ENCODE measurements around the gene ETV2.
"Not testable (repeated sequence)": the region's sequence is repeated elsewhere in the genome, so short reads cannot be mapped to it uniquely, and the experiment has no call there.

The ETV2 gene

DNA sequence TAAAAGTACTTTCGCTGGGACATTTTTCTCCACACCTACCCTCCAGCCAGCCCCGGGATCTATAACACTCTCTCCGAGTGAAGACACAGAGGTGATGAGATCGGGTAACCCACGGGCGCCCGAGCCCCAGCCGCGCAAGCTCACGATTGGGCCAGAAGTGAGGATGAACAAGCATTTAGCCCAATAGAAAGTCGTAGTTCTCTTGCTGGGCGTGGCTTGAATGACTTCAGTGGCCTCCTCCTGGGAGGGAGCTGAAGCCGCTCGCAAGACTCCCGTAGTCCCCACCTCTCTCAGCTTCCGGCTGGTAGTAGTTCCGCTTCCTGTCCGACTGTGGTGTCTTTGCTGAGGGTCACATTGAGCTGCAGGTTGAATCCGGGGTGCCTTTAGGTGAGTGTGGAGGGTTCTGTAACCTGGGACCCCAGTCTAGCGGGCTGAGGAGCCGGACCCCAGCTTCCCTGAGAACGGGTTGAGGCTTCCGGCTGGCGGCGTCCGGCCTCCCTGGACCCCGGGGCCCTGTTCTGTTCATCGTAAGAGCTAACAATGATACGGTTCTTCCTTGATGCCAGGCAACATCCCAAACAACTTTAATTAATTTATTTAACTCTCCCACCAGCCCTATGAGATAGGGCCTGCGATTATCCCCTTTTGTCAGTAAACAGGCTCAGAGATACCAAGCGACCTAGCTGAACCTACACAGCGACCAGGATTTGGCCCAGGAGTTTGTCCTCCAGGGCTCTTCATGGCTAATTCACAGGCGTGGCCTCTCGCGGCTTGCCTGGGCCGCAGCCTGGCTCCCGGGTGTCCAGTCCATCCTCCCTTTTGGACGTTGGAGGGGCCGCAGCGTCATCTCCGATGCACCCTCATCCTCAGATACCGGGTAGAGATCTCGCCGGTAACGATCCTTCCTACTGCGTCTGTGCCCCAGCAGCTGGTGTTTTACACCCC, 6.7 kb downstream of the ETV2 start, which contains the start of gene COX6B1:
Gene COX6B1, plus strand, starts transcription at position 307 of the 945 bp plus-strand sequence. CDS start 2,921 bp downstream, outside the sequence.
- peak; percentile 97 for DNase-seq (ENCODE audit: low read depth)
- TF ChIP-seq, protein P1, sequence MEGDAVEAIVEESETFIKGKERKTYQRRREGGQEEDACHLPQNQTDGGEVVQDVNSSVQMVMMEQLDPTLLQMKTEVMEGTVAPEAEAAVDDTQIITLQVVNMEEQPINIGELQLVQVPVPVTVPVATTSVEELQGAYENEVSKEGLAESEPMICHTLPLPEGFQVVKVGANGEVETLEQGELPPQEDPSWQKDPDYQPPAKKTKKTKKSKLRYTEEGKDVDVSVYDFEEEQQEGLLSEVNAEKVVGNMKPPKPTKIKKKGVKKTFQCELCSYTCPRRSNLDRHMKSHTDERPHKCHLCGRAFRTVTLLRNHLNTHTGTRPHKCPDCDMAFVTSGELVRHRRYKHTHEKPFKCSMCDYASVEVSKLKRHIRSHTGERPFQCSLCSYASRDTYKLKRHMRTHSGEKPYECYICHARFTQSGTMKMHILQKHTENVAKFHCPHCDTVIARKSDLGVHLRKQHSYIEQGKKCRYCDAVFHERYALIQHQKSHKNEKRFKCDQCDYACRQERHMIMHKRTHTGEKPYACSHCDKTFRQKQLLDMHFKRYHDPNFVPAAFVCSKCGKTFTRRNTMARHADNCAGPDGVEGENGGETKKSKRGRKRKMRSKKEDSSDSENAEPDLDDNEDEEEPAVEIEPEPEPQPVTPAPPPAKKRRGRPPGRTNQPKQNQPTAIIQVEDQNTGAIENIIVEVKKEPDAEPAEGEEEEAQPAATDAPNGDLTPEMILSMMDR (conservative IDR thresholded peaks at IDR 0.05; ENCODE audit: low read length), result no peak
- H3K4me3 ChIP-seq (ENCODE audit: low read length), result peak within 1 kb of the TSS; percentile 90

DNA sequence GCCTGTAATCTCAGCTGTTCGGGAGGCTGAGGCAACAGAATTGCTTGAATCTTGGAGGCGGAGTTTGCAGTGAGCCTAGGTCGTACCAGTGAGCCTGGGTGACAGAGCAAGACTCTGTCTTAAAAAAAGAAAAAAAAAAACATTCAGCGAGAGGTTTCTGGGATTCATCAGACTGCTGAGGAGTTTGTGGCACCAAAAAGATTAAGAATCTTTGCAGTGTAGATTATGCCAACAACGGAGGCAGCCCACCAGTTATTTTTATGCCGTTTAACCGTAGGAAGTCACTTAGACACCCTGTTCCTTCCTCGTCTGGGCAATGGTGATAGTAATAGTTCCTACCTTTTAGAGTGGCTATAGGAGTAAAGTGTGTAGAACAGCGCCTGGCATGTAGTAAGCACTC, 9.0 kb downstream of the ETV2 start:
- no peak for DNase-seq (ENCODE audit: low read depth)
- TF ChIP-seq, protein P1 (conservative IDR thresholded peaks at IDR 0.05; ENCODE audit: low read length), result no peak
- no peak overlapping the region for H3K4me3 ChIP-seq (ENCODE audit: low read length)

DNA sequence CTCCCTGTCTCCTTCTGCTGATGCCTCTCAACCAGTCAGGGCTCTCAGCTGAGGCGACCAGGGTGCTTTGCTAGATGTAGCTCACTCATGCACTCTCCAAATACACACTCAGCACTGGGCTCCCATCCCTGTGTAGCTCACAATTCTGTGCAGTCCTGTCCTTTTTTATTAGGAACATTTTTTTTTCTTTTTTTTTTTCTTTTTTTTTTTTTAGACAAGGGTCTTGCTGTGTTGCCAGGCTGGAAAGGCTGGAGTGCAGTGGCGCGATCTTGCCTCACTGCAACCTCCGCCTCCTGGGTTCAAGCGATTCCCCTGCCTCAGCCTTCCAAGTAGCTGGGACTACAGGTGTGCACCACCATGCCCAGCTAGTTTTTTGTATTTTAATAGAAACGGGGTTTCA, 13.3 kb downstream of the ETV2 start:
- not testable (repeated sequence) for H3K4me3 ChIP-seq (ENCODE audit: low read length); DNase-seq (ENCODE audit: low read depth)

DNA sequence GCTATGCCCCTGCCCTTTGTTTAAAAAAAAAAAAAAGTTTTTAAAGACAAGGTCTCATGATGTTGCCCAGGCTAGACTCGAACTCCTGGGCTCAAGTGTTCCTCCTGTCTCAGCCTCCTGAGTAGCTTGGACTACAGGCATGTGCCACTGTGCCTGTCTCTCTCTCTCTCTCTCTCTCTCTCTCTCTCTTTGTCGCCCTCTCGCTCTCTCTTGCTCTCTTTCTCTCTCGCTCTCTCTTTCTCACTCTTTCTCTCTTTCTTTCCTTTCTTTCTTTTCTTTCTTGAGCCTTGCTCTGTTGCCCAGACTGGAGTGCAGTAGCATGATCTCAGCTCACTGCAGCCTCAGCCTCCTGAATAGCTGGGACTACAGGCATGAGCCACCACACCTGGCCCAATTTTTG, 14.1 kb downstream of the ETV2 start:
- no peak for DNase-seq (ENCODE audit: low read depth)
- TF ChIP-seq, protein P1 (conservative IDR thresholded peaks at IDR 0.05; ENCODE audit: low read length), result no peak
- no peak overlapping the region for H3K4me3 ChIP-seq (ENCODE audit: low read length)

DNA sequence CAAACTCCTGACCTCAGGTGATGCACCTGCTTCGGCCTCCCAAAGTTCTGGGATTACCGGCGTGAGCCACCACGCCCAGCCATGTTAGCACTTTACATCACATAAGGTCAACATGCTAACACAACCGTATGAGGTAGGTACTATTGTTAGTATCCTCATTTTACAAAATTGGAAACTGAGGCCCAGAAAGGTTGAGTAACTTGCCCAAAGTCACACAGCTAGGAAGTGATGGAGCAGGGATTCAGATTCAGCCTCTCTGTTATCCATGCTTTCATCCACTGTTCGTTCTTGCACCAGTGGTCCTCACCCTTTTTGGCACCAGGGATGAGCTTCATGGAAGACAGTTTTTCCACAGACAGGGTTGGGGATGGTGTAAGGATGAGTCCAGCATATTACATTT, 15.2 kb downstream of the ETV2 start:
- DNase-seq (ENCODE audit: low read depth), result no peak
- no peak overlapping the region for H3K4me3 ChIP-seq (ENCODE audit: low read length)
- TF ChIP-seq, protein P1 (conservative IDR thresholded peaks at IDR 0.05; ENCODE audit: low read length), result no peak

DNA sequence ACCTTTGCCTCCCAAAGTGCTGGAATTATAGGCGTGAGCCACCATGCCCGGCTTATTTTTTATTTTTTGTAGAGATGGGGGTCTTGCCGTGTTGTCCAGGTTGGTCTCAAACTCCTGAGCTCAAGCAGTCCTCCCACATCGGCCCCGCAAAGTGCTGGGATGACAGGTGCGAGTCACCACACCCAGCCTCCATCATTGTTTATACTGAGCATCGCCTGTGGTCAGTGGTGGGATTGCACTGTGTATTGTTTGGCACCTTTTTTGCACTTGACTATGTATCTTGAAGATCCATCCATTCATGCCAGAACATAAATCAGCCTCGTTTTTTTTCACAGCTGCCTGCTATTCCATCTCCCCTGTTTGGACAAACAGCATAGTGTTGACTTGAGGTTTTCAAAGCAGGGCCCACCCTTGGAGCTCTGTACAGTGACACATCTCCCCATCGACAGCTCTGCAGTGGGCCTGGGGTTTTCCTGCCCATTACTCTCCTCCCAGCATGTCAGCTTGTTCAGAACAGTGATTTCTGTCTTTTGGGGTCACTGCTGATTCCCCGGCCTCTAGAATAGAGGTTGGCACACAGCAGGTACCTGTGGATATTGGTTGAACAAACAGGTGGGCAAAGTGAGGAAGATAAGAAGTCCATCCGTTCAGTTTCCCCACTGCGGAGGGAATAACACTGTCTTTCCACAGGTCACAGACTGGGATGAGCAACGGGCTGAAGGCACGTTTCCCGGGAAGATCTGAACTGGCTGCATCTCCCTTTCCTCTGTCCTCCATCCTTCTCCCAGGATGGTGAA, 16.6 kb downstream of the ETV2 start:
- TF ChIP-seq, protein P1 (conservative IDR thresholded peaks at IDR 0.05; ENCODE audit: low read length), result 0 out of 2 replicates have a peak, but pooled peaks have one; percentile 1
- no peak for DNase-seq (ENCODE audit: low read depth)

DNA sequence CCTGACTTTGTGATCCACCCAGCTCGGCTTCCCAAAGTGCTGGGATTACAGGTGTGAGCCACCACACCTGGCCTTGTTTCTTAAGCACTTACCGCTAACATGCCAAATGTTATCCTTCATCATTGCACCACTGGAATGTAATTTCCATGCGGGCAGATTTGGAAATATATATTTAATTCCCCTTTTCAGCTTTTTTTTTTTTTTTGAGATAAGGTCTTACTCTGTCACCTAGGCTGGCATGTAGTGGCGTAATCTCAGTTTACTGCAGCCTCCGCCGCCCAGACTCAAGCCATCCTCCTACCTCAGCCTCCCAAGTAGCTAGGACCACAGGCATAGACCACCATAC, 20.4 kb downstream of the ETV2 start:
- TF ChIP-seq, protein P1 (conservative IDR thresholded peaks at IDR 0.05; ENCODE audit: low read length), result no peak
- DNase-seq (ENCODE audit: low read depth), result no peak
- H3K4me3 ChIP-seq (ENCODE audit: low read length), result no peak overlapping the region

More for the DNA sequence above, 16.6 kb downstream of the ETV2 start:
- H3K4me3 ChIP-seq (ENCODE audit: low read length), result no peak overlapping the region
